GM03348 (cell line): Measurements from ENCODE around the gene ERC2.
A peak's percentile ranks its signal among the peaks of the same experiment; 100 is the strongest.

Source experiments
- DNase-seq: peaks from one replicate; pipeline ENCODE4 v3.0.0; 2012; ENCODE audit warnings: low spot score

Gene ERC2

DNA sequence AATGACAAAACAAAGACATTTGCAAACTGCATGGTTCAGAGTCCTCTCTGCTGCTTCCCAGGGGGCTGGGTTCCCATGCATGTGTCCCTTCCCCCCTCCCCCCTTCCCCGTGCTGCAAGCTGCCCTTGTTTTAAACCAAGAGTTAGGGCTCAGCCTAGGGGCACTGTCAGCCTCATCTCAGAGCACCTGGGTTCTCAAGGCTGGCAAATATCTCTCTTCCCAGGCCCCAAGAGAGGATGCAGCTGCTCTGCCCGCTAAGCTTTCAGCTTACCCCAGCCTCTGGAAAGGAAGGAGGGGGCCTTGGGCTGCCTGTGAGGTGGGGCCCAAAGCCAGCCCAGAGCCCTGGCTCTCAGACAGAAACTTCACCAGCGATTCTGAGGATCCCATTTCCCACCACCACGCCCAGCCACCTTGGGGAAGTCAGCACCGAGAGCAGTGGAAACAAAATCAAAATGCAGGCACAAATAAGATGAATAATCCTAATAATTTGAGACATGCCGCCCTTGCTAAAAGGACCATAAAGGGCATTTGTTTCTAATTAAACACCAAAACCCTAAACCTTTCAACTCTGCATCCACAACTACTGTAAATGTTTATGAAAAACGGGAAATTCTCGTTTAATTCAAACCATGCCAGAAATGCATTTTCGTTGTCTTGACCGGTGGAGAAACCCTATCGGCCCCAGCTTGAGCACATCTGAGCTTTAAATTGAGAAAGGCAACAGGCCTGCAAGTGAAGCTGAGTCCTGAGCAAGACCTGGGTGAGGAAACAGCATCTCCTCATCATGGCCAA, 913.4 kb downstream of the ERC2 start:
- no peak for DNase-seq

DNA sequence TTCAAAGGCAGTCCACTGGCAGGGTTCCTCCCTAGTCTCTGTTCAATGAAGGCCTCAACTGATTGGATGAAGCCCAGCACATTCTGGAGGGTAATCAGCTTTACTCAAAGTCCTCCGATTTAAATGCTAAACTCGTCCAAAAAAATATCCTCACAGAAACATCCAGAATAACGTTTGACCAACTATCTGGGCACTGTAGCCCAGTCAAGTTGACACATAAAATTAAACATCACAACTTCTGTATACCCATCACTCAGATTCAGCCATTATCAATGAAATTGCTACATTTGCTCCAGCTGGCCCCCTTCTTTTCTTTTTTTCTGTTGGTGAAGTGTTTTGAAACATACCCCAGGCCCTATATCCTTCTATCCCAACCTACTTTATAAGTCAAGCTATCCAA, 916.6 kb downstream of the ERC2 start:
- DNase-seq: no peak

DNA sequence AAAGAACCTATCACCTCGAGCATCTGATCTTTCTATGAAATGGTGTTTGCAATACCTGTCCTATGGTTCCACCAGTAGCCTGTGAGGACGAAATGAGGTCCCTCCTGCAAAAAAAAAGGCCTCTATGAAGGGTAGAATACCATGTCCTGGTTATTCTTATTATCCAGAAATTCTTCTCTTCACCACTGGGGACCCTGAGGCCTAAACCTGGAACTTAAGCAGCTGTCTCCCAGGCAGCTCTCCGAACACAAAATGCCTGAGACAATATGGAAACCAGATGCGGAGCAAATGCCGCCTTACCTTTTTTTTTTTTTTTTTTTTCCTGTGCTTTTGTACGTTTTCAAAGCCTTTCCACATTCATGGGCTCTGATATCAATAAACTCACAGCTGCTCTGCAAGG, 919.1 kb downstream of the ERC2 start:
- peak; percentile 74 for DNase-seq

DNA sequence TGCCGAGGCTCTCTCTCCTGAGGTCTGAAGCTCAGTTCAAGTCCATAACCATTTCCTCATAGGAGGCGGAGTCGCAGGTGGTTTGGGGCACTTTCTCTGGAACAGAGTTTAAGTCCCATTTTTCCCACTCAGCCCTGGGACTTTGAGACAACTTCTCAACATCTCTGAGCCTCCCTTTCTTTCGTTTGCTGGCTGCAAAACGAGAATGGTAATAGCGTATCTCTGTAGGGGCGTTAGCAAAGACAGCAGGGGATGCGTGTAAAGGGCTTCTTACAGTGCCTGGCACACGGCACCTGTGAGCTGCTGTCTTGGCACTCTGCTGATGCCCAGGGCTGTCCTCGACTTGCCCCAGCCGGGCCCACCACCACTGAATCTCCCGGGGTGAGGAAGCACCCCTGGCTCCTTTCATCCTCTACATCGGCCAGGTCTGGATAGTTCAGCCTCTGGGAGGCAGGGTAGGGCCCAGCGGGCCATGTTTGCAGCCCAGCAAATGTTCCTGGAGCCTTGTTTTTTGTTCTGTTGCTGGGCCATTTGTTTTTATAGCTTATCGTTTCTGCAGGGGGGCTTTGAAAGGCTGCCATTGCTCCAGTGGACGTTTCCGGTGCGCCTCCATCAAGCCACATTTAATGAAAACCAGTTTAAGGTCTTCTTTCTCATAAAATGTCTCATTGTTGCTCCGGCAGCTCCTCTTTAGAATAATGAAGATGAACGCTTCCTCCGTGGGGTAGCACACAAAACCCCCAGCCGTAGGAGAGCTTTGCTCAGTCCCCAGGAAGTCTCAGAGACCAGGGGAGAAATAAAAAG, 921.2 kb downstream of the ERC2 start:
- DNase-seq: no peak

DNA sequence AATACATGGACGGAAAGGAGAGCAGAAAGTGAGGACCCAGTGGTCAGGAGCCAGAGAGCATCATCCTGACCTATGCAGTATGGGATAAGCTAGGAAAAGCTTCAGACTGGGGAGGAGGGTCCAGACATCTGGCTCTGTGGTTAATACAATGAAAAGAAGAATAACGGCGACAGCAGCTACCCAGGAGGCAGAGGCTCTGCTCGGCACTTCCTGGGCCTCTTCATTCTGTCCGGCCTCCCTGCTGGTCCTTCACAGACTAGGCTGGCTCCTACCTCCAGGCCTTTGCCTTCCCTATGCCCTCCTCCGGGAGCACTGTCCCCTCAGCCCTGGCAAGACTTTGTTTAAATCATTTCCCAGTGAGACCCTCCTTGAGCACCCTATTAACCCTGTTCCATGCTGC, 922.3 kb downstream of the ERC2 start:
- no peak for DNase-seq

DNA sequence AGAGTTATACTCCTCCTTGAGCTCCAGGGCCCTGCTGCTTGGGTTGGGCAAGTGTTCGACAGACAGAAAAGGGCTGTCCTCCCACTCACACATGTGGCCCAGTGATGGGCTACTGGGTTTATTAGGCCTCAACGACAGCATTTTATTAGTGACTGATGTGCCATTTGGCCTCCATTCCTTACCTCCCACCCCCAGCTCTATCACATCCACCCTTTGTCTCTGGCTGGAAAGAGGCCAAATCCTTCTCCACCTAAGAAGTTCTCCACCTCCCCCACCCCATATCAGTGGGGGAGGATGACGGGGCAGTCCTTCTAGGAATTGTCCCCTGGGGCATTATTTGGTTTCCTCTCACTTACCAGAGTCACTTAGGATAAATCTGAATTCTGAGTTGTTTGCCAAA, 924.0 kb downstream of the ERC2 start:
- no peak for DNase-seq

DNA sequence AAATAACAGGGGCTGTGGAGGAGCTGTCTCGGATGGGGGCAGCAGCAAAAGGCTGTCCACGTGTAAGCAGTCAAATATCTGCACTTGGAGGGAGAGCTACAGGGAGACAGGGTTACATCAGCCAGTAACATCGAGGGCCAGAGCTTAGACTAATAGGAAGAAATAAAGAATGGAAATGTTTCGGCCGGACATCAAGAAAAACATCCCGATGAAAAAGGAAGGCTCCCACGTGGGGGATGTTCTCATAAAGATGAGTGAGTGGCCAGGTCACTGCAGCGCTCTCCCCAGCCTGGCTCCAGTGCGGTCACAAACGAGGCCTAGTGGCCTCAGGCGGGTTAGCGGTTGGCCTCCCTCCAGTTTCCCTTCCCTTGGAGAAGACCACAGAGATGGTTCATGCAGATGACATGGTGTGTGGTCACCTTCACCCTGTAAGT, 925.1 kb downstream of the ERC2 start:
- DNase-seq: no peak

DNA sequence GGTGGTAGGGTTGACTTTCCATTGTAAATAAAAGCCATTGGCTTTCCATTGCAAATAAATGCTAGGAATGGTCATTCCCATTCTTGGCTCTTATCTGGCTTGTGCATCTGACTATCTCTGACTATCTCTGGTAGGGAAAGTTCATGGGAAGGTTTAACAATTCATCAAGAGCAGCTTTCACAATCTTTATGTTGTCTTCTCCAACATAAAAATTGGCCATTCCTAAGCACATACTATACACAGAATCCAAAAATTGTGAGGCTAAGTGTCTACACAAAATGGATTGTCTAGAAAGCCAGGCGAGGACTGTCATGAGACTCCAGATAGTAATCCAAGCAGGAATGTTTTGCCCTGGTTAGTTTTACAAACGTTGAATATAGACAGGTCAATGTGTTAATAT, 926.8 kb downstream of the ERC2 start:
- no peak for DNase-seq

DNA sequence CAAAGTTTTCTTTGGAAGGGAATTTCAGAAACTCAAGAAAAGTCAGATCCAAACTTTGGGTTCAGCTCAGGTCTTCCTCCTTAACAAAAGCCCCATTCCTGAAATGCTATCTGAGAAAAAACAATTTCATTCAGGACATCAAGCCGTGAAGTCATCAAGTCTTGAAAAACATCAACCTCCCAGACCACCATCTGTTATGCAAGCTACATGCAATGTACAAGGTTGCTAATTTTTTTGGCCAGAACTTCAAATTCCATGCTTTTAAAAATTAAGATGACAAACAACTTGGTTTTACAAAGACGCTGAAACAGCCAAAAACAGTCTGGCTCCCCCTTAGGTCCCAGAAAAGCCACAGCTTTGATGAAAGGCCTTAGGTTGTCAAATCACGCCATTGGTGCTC, 927.3 kb downstream of the ERC2 start:
- DNase-seq: no peak

DNA sequence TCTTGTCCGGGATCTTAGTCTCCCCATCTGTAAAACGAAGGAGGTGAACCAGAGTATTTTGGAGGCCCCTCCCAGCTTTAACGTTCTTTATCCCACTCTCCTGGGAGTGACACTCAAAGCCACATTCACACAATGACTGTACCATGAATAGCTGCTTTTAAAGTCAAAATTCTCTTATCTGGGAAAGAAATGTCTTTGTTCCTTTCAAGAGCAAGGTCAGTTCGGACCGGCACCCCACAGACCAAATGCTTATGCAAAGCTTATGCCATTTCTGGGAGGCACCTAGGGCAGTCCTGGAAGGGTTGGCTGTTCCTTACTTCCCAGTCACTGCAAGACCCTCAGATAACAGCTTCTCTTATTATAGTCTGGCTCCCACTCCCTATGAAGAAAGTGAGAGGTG, 927.7 kb downstream of the ERC2 start:
- no peak for DNase-seq

DNA sequence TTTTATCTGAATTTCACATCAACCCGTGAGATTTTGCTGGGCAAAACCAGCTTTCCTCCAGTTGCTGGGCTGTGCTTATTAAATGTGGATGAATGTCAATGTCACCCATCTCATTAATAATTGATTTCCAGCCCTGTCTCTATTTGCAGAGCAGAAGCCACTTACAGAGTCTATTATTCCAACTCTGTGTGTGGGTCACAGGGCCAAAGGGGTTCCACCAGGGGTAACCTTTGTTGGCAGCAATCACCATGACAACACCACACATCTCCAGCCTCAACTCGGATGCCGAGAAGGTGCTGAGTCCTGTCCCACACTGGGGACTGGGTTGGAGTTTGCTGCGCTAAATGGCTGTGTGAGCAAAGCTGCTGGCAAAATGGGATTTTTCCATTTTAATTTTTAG, 930.1 kb downstream of the ERC2 start:
- DNase-seq: no peak

DNA sequence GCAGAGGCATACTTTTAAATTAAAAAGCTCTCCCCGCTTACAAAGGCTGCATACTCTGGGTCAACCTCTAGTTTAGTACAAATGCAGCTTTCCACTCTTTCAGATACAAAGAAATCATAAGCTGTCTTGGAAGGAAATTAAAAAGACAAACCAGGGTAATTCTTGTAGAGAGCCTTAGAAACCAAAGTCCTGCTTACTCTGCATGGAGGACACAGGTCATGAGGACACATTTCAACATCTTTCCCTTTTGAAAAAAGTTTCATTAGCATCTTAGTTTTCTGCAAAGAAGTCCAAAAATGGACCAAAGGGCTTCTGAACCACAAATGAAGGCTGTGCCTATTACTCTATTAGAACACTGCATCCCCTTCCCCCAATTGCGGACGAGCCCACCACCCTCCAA, 930.7 kb downstream of the ERC2 start:
- DNase-seq: no peak

DNA sequence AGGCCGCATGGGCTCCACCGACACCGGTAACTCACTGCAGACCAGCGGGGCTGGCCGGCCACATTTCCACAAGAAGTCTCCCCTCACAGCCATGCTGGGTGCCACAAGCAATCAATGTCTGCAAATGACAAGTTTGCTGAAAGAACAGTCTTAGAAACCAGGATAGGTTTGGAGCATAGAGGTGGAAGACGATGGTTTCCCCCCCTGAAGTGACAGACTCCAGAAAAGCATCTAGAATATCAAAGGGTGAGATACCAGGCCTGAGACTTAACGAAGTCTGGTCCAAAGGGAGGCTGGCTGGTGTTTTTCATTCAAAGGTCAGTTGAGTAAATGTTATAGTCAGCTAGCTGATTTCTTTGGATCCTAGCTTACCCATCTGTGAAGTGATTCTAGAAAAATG, 931.1 kb downstream of the ERC2 start:
- DNase-seq: no peak

DNA sequence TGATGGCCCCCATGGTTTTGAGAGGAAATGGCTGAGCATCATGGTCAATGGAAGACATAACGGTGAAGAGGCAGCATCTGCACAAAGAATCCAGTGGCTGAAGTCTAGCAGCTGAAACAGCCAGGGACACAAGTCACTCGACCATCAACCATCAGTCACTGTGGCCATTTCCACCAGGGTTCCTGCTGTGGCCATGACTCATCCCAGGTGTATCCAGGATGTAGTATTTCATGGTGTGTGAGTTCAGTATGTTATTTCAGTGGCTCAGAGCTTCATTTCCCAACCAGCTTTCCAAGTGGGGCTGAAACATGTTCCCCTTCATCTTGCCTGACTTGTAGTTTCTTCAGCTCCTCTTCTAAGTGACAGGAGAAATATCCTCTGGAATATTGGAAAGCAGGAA, 933.4 kb downstream of the ERC2 start:
- DNase-seq: no peak

DNA sequence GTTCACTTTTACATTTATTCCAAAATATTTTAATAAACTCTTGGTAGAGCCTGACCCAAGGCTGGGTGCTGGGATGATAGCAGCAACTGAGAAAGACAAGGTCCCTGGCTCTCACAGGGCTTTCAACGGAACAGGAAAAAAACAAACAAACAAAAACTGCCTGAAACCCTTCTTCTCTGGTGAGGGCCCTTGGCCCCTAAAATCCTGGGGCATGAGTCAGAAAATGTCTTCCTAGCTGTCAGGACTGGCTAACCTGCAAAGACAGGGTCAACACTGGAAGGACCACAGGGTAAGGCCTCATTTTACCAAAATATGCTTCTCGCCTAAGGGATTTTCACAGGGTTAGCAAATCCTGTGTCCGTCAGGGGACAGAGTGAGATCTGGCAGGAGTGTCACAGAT, 935.5 kb downstream of the ERC2 start:
- no peak for DNase-seq

DNA sequence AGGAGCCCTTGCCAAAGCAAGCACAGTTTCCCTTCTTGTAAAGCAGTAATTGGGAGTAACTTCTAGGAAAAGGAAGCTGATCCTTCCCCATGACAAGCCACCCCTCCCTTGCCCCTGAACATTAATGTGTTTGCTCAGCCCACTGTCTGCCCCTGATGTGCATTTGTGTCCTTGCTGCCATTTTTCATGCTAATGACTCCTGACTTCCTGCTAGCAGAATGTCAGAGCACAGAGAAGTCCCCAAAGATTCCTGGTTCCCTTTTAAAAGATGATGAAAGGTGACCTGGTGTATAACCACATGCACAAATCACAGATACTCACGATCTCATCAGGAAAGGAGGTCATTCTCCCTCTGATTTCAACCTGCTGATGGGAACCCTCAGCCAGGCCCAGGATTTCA, 936.9 kb downstream of the ERC2 start:
- no peak for DNase-seq

DNA sequence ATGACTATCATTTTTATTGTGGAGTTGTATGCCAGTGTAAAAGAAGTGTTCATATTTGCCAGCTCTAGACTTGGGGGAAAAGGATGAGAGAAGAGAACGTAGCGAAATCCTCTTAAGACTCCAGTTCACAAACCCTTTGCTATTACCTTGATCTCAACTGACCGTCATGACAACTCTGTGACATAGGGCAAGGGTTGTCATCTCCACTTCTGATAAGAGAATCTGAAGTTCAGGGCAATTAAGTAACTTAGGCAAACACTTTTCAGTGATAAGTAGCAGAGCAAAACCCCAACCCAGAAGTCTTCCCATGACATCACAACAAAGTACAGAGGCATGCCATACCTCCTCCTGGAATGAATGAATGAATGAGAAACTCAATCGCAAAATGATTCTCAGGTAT, 940.9 kb downstream of the ERC2 start:
- DNase-seq: no peak

DNA sequence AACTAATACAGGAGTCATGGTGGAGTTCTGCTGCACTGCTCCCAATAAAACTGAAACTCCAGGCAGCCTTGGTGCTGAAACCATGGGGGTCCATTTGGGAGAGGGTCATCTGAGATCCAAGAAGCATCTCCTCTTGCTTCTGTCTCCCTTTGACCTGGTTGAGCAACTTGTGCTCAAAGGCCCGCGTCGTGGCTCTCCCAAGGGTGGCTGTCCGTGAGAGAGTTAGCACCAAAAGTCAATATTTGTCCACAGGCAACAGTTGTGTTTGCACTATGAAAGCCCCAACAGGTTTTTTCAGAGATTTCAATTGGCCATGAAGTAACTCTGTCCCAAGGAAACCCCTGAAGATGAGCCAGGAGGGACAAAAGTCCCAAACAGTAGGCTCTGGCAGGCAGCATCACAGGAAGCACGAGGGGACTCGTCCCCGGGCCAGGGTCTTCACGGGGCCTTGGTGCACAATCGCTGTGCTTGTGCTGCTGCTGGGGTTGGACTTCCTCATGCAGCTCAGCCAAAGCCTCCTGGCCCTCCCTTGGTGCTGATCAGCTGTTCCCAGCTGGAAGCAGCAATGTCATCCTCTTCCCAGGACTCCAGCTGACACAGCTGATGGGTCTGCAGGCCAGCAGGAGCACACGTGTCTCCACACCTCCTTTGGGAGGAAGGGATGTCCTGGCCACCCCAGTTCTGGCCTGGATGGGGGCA, 941.8 kb downstream of the ERC2 start:
- DNase-seq: no peak

DNA sequence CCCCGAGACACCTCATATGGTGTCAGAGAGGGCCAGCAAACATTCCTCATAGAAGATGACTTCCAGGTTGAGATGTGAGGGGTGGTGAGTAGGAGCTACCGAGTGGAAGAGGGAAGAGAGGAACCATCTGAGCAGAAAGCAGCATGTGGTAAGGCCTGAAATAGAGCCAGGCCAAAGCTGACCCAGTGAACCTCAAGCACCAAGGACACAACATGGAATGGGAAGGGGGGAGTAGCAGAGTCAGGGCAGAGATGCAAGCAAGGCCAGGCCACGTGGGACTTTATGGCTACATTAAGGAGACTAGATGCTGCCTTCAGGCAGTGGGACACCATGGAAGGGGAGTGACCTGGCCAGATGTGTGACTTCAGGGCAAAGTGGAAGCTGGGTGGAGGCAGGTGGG, 942.8 kb downstream of the ERC2 start:
- no peak for DNase-seq

DNA sequence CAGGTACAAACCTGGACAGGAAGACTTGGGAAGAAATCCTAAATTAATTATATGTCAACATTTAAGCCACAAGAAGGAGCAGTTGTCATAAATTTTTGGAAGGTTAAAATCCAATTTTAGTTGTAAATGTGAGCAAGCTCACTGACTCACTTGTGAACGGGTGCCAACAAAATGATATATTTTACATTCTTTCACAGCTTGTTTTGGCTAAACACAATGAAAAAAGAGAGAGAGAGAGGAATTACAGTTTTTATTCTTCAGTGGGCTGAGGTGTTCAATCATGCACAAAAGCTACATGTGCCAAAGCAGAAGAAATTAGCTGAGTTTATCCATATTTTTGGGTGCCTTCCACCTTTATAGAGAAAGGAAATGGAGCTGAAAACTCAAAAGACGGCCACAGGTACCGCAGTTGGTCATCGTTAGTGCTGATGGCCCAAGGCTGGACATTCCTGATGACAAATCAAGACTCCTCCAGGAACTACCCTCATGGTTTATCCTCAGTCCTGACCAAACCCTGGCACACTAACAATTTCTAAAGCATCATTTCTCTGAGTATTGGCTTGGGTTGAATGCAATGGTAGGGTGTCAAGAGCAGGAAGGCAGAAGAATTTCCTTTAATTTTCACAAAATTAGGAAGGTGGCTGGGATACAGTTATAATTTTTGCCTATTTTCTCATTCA, 943.6 kb downstream of the ERC2 start:
- peak; percentile 69 for DNase-seq

DNA sequence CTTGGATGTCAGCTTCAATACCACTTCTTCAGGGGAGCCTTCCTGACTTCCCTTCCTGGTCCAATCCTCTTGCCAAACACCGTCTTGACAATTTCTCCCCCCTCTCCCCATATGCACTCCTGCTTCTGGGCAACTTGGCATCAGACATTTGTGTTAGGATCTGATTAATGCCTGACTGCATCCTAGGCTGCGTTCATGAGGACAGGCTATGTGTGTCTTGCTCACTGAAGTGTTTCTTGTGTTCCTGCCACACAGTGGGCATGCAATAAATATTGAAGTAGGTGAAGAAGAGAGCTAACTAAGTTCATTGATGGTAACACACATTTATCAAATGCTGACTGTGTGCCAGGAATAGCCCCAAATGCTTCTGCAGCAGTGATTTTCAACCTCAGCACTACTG, 944.8 kb downstream of the ERC2 start:
- DNase-seq: no peak

DNA sequence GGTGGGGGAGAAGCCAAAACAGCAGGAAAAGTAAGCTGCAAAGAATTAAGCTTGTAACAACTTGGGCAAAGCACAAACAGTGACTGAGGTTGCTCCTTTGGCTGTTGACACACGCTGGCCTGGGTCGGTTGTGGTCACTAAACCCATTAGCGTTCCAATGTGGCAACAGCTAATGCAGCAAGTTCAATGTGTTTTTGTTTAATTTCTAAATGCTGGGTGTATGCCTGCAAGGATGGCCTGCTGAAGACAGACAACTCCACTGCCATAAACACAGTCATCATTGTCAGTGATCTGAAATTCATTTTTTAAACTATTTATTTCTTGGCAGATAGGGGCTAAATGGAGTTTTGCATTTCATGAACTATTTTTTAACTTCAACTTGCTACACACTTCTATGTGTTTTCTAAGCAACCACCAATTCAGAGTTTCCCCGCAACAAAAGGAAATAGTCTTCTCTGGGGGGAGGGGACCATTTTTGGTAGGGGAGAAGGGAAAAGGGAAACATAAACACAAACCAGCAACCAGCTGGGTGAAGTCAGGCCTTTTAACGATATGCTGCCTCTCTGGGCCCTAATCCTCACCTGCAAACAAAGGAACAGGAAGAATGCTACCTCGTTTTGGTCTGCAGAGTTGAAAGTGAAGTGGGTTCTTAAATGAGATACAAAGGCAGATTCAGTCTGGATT, 946.4 kb downstream of the ERC2 start:
- DNase-seq: peak; percentile 85
